ENCODE data around the gene AADAC. TPM values are rescaled to one million over a fixed set of nuclear protein-coding genes. Genes with fewer than 3 reads are reported as not detected.
"Not testable (repeated sequence)": the region's sequence is repeated elsewhere in the genome, so short reads cannot be mapped to it uniquely, and the experiment has no call there.

The AADAC gene
- total RNA-seq, 2 donors from 2014 or later: 7.3 to 8.0 TPM

DNA sequence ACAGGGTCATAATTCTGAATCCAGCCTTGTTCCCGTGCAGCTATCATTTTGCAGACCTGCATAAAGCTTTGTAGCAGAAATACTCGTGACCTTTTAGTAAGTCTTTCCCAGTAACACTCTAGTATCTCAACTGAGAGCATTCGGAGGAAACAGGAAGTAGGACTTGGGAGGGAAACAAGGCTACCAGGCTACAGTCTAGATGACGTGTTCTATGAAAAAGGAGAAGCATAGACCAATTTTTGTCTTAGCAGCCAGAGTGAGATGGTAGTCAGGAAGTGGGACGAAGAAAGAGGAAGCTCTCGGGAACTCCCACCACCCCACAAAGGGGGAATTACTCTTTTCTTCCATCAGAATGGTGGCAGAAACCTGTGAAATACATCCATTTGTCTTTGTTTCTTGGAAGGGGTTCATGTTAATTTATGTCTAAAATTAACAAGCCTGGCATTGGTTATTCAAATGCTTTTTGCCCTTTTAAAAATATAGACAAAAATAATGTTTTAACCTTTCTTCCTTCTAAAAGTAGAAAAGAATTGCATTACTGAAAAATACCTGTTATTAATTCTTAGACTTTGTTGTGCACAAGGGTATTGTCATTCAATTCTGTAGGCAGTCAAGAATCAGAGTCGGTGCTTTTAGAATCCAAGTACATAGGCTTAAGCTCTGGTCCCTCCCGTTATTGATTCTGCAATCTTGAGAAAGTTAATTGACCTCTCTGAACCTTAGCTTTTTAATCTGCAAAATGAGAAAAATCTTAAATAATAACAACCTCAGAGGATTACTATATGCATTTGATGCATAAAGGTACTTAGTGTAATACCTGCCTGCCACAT is 57.9 kb downstream of the AADAC start:
- intact Hi-C loops (cut with DNase I): no loop called here
- Histone ChIP-seq H3K9me3 (no peaks in the 10 kb centered on the region), H3K4me3 (no peak overlapping the region), H3K27me3 (no peaks in the 10 kb centered on the region), H3K36me3 (replicated peaks in 1 of 2; ENCODE audit: insufficient read depth in 1 of 2, low read depth in 2 of 2) (no peaks in the 10 kb centered on the region), H3K4me1 (no peaks in the 10 kb centered on the region), H3K27ac (peak overlapping the region in 1 of 4 donors; percentile 32)
- 58 to 72% methylated on average over 8 of the region's 8 CpGs for WGBS, 2 donors
- DNase-seq (peak in 1 of 4 donors; percentile 52), ATAC-seq (no peak)
- TF ChIP-seq POLR2A (IDR thresholded peaks at IDR 0.05): no peak
- TF ChIP-seq, protein P1, sequence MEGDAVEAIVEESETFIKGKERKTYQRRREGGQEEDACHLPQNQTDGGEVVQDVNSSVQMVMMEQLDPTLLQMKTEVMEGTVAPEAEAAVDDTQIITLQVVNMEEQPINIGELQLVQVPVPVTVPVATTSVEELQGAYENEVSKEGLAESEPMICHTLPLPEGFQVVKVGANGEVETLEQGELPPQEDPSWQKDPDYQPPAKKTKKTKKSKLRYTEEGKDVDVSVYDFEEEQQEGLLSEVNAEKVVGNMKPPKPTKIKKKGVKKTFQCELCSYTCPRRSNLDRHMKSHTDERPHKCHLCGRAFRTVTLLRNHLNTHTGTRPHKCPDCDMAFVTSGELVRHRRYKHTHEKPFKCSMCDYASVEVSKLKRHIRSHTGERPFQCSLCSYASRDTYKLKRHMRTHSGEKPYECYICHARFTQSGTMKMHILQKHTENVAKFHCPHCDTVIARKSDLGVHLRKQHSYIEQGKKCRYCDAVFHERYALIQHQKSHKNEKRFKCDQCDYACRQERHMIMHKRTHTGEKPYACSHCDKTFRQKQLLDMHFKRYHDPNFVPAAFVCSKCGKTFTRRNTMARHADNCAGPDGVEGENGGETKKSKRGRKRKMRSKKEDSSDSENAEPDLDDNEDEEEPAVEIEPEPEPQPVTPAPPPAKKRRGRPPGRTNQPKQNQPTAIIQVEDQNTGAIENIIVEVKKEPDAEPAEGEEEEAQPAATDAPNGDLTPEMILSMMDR (IDR thresholded peaks at IDR 0.05): no peak

DNA sequence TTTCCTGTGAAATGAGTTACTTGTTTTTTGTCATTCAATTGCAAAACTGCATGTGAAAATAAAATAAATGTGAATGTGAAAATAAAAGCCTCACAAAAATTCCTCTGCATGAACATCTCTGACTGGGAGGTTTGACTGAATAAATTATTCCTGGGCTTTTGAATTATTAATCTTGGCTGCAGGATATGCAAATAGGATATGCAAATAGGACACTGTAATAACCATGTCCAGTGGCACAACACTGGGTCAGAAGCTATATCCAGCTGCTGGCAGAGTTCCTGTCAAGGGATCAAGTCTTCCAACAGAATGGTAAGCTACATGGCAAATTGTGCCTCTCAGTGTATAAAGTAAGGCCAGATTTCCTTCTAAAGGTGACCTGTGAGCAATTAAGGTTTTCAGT is 59.5 kb downstream of the AADAC start, which contains the start of gene SUCNR1:
Gene SUCNR1, plus strand, starts transcription at position 246 of the 400 bp plus-strand sequence. CDS start 6,250 bp downstream, outside the sequence.
- no peaks in the 10 kb centered on the region for H3K9me3 ChIP-seq
- TF ChIP-seq, protein P1 (IDR thresholded peaks at IDR 0.05): no peak
- no peak for TF ChIP-seq POLR2A (IDR thresholded peaks at IDR 0.05)
- no peaks in the 10 kb centered on the region for H3K36me3 ChIP-seq (replicated peaks in 1 of 2; ENCODE audit: insufficient read depth in 1 of 2, low read depth in 2 of 2)
- ATAC-seq (no peak), DNase-seq (no peak)
- no peak within 1 kb of the TSS for H3K4me3 ChIP-seq
- intact Hi-C loops (cut with DNase I): no loop called here
- no peaks in the 10 kb centered on the region for H3K4me1 ChIP-seq
- no peak within 1 kb of the TSS for H3K27ac ChIP-seq
- no peaks in the 10 kb centered on the region for H3K27me3 ChIP-seq

DNA sequence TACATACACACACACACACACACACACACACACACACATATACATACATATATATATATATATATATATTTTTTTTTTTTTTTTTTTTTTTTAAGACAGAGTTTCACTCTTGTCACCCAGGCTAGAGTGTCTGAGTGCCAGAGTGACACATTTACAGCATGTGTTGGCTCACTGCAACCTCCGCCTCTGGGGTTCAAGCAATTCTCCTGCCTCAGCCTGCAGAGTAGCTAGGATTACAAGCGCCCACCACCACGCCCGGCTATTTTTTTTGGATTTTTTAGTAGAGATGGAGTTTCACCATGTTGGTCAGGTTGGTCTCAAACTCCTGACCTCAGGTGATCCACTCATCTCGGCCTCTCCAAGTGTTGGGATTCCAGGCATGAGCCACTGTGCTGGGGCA is 60.2 kb downstream of the AADAC start:
- H3K36me3 ChIP-seq (replicated peaks in 1 of 2; ENCODE audit: insufficient read depth in 1 of 2, low read depth in 2 of 2); intact Hi-C loops (cut with DNase I); H3K27me3 ChIP-seq; H3K4me1 ChIP-seq; H3K9me3 ChIP-seq; H3K4me3 ChIP-seq; H3K27ac ChIP-seq; DNase-seq; ATAC-seq: not testable (repeated sequence)
- 91 to 92% methylated on average over 5 of the region's 5 CpGs for WGBS, 2 donors

DNA sequence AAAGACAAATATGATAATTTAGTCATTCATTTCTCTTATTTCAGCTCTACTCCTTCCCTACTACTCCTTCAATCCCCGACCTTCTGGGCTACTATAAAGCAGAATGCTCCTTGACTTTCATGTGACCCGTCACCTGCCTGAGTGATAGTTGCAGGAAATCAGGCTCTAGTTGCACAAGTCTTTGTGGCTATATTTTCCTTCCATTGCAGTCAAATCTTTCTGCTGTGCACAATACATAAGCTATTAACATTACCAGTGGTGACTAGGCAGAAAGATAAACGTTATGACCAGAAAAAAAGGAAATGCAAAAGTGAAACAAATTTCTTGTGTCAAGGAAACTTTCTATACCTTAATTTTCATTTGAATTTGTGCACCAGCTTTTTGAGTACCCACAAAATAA is 61.8 kb downstream of the AADAC start:
- Histone ChIP-seq H3K27ac (peak overlapping the region in 1 of 4 donors; percentile 60), H3K27me3 (no peaks in the 10 kb centered on the region), H3K4me3 (no peak overlapping the region), H3K4me1 (no peaks in the 10 kb centered on the region), H3K9me3 (no peaks in the 10 kb centered on the region), H3K36me3 (replicated peaks in 1 of 2; ENCODE audit: insufficient read depth in 1 of 2, low read depth in 2 of 2) (no peaks in the 10 kb centered on the region)
- WGBS, 2 donors: 50 to 53% methylated on average over 3 of the region's 3 CpGs
- ATAC-seq (no peak), DNase-seq (no peak)
- intact Hi-C loops (cut with DNase I): no loop called here
- TF ChIP-seq POLR2A (IDR thresholded peaks at IDR 0.05): no peak
- TF ChIP-seq, protein P1 (IDR thresholded peaks at IDR 0.05): no peak

DNA sequence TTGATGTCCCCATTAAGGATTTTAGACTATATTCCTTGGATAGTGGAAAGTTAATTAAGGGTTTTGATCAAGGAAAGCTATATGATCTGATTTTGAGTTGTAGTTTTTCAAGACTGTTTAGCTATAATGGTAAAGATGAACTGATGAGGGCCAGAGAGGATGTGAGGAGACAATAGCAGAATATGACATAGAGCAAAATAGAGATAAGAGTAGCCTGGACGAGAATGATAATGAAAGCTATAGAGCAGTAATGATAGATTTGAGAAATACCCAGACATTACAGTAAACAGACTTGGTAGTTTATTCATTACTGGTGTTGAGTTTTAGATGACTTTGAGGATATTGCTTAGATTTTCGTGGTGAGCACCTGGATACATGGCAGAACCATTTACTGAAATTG is 63.4 kb downstream of the AADAC start:
- ATAC-seq: no peak
- Histone ChIP-seq H3K4me1 (no peaks in the 10 kb centered on the region), H3K27me3 (no peaks in the 10 kb centered on the region), H3K36me3 (replicated peaks in 1 of 2; ENCODE audit: insufficient read depth in 1 of 2, low read depth in 2 of 2) (no peaks in the 10 kb centered on the region), H3K9me3 (no peaks in the 10 kb centered on the region), H3K27ac (no peak overlapping the region), H3K4me3 (no peak overlapping the region)
- intact Hi-C loops (cut with DNase I): no loop called here
- TF ChIP-seq, protein P1 (IDR thresholded peaks at IDR 0.05): no peak
- no peak for TF ChIP-seq POLR2A (IDR thresholded peaks at IDR 0.05)
- no peak for DNase-seq
- 54 to 76% methylated on average over 2 of the region's 2 CpGs for WGBS, 2 donors

Other genes with a start within 250 kb of the AADAC start
- not detected for gene AADACL2, start 80.2 kb upstream of the AADAC start, total RNA-seq
- under 1 TPM; 0.26 to 0.33 TPM for gene SUCNR1, start 59.5 kb downstream of the AADAC start, total RNA-seq